ENCODE measurements around the gene NUP188. TPM values are rescaled to one million over a fixed set of nuclear protein-coding genes. Genes with fewer than 3 reads are reported as not detected.

Gene NUP188
- total and polyA plus RNA-seq, 2 of the 4 experiments (the other 2 are of a cell fraction) = 53.0 to 59.1 TPM

GRCh38 chr9:128998462-128998861 lies 51.0 kb downstream of the NUP188 start:
- no peaks in the 10 kb centered on the region for H4K20me1 ChIP-seq (ENCODE audit: insufficient read depth, low read length)
- no peak overlapping the region for H2BK5ac ChIP-seq (ENCODE audit: low read depth, low read length, poor library complexity, severe bottlenecking)
- no peak overlapping the region for H3K18ac ChIP-seq (ENCODE audit: low read depth, low read length)
- H2AFZ ChIP-seq (replicated peaks; ENCODE audit: low read length, poor library complexity) = no peak overlapping the region
- dilution Hi-C loops (cut with HindIII; ENCODE audit: low sequenced_read_pairs, unreplicated experiment) = no loop called here
- CTCF ChIA-PET = no interaction called here
- no TSS peak for BruUV-seq (replicated peaks)
- in situ Hi-C loops (cut with MboI; ENCODE audit: low sequenced_read_pairs) = no loop called here
- peaks cover 3 to 6% of the 10 kb centered on the region in 2 experiments; a peak in 3 of 4 replicates for H3K79me1 ChIP-seq (ENCODE audit: low read depth in 1 of 2, low read length in 2 of 2)
- intact Hi-C loops (cut with micrococcal nuclease) = no loop called here
- H3K9me1 ChIP-seq (ENCODE audit: insufficient read depth, low read length) = no peaks in the 10 kb centered on the region
- no peak overlapping the region for H4K8ac ChIP-seq (ENCODE audit: low read depth in 2 of 2, low read length in 2 of 2)
- no peak overlapping the region for H3K4me2 ChIP-seq (ENCODE audit: low read depth, low read length)
- no peak overlapping the region for H3K14ac ChIP-seq (replicated peaks; ENCODE audit: low read depth, low read length)
- H3K4me1 ChIP-seq (ENCODE audit: control insufficient read depth, insufficient read depth, low read length) = no peaks in the 10 kb centered on the region
- peaks cover 70% of the 10 kb centered on the region for H3K36me3 ChIP-seq (ENCODE audit: control insufficient read depth, insufficient read depth, low read length)
- H2BK120ac ChIP-seq (ENCODE audit: low read depth, low read length) = no peak overlapping the region
- no peak for ATAC-seq (ENCODE audit: low read depth)
- no peak for TF ChIP-seq ELK1 (IDR thresholded peaks at IDR 0.05; ENCODE audit: borderline replicate concordance, low read depth, low read length)
- no peak for TF ChIP-seq POLR2A (IDR thresholded peaks at IDR 0.05; ENCODE audit: low read depth, low read length)
- no peak for TF ChIP-seq MAFK (IDR thresholded peaks at IDR 0.05; ENCODE audit: low read depth, low read length)
- TF ChIP-seq RFX5 (IDR thresholded peaks at IDR 0.05; ENCODE audit: low read depth, low read length) = no peak
- no peak for TF ChIP-seq SMC3 (IDR thresholded peaks at IDR 0.05; ENCODE audit: low read depth, low read length)
- TF ChIP-seq FOS (IDR thresholded peaks at IDR 0.05; ENCODE audit: low read depth, low read length) = no peak
- no peak for TF ChIP-seq USF2 (IDR thresholded peaks at IDR 0.05; ENCODE audit: low read depth, low read length)
- TF ChIP-seq MXI1 (IDR thresholded peaks at IDR 0.05; ENCODE audit: borderline replicate concordance, low read depth, low read length) = no peak
- no peak for TF ChIP-seq NFE2L2 (IDR thresholded peaks at IDR 0.05; ENCODE audit: low read depth, low read length)
- TF ChIP-seq MAZ (IDR thresholded peaks at IDR 0.05; ENCODE audit: borderline replicate concordance, low read depth, low read length) = no peak
- no peak for TF ChIP-seq CHD1 (IDR thresholded peaks at IDR 0.05; ENCODE audit: low read depth, low read length)
- no peak for TF ChIP-seq RAD21 (IDR thresholded peaks at IDR 0.05; ENCODE audit: low read length)
- TF ChIP-seq RCOR1 (IDR thresholded peaks at IDR 0.05; ENCODE audit: insufficient replicate concordance, low read length) = no peak
- no peak for TF ChIP-seq CEBPB (IDR thresholded peaks at IDR 0.05; ENCODE audit: low read depth, low read length)
- TF ChIP-seq CTCF (conservative IDR thresholded peaks at IDR 0.05; ENCODE audit: low read depth, low read length) = no peak
- TF ChIP-seq BHLHE40 (IDR thresholded peaks at IDR 0.05; ENCODE audit: low read depth, low read length) = no peak
- H4K5ac ChIP-seq (ENCODE audit: low read depth, low read length) = no peak overlapping the region
- POLR2A ChIA-PET (ENCODE audit: unreplicated experiment) = no interaction called here
- 83% methylated on average over 1 of the region's 6 CpGs; no CpG with 5 or more reads in 1 of the 2 experiments for WGBS, 2 experiments (ENCODE audit: extremely low coverage in 2 of 2, insufficient read length in 1 of 2)
- H3K4ac ChIP-seq (ENCODE audit: low read depth, low read length) = no peak overlapping the region
- H2BK20ac ChIP-seq (ENCODE audit: low read depth, low read length) = no peak overlapping the region
- no peaks in the 10 kb centered on the region for H3K27me3 ChIP-seq (ENCODE audit: control insufficient read depth, insufficient read depth, low read length)
- no peak overlapping the region for H2AK5ac ChIP-seq (ENCODE audit: low read depth, low read length)
- H3K4me3 ChIP-seq (ENCODE audit: insufficient read depth, low read depth, low read length) = no peak overlapping the region
- no peak overlapping the region for H2AK9ac ChIP-seq (replicated peaks; ENCODE audit: low read depth, low read length, poor library complexity)
- no peak for DNase-seq
- no peak overlapping the region for H4K91ac ChIP-seq (ENCODE audit: insufficient read depth, low read depth, low read length)
- no peak overlapping the region for H3K23ac ChIP-seq (ENCODE audit: low read depth, low read length)
- H3K9me3 ChIP-seq (ENCODE audit: control insufficient read depth, insufficient read depth, low read length) = no peaks in the 10 kb centered on the region
- no peak overlapping the region for H3K27ac ChIP-seq (ENCODE audit: insufficient read depth, low read length)
- no peak overlapping the region for H3K56ac ChIP-seq (ENCODE audit: extremely low read depth, insufficient read depth, low read length)
- H3K9ac ChIP-seq (ENCODE audit: low read depth, low read length) = no peak overlapping the region
- no peak overlapping the region for H2BK15ac ChIP-seq (ENCODE audit: low read depth, low read length)
